SH-SY5Y (cell line): ENCODE measurements around the gene PRKAG3.

Experiments used
- GATA2 ChIP-seq: IDR thresholded peaks from 2 replicates; pipeline ENCODE4 v1.6.1; 2011; ENCODE audit warnings: mild to moderate bottlenecking, low read depth, low read length
- GATA3 ChIP-seq: IDR thresholded peaks from 2 replicates; pipeline ENCODE4 v1.6.1; 2011; ENCODE audit warnings: low read depth, mild to moderate bottlenecking, low read length, moderate library complexity

- no peak for TF ChIP-seq GATA2
- no peak for TF ChIP-seq GATA3
Measured at GRCh38 chr2:218805627-218806026, 26.0 kb downstream of the PRKAG3 start.
